Esophagus squamous epithelium (tissue), 4 donors: ENCODE data around the gene GOLGA8H.
"Not testable (repeated sequence)": the region's sequence is repeated elsewhere in the genome, so short reads cannot be mapped to it uniquely, and the experiment has no call there.

ENCODE experiments used
- CTCF ChIP-seq, 6 experiments: fragments of 450-650 bp in 4 of 6; fragments of 200-600 bp in 2 of 6; sonication (generic) in 2 of 6; IDR thresholded peaks; one replicate each; pipeline ENCODE4 v1.5.1; 2016 to 2019; ENCODE audit warnings: antibody characterized with exemption in 6 of 6, mild to moderate bottlenecking in 4 of 6, moderate library complexity in 4 of 6
- POLR2A ChIP-seq, 4 donors: fragments of 450-650 bp; IDR thresholded peaks; one replicate each; pipeline ENCODE4 v1.6.1; 2017; ENCODE audit warnings: antibody characterized with exemption in 4 of 4, mild to moderate bottlenecking in 4 of 4, moderate library complexity in 3 of 4

DNA sequence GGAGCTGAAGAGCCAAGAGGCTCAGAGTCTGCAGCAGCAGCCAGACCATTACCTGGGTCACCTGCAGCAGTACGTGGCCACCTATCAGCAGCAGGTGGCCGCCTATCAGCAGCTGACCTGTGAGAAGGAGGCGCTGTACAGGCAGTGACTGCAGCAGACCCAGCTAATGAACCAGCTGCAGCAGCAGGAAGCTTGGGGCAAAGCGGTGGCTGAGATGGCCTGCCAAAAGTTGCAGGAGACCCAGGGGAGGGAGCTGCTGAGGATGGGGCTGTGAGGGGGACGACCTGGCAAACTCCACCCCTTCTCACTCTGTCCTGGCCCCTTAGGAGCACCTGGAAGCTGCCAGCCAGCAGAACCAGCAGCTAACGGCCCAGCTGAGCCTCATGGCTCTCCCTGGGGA, 8.4 kb downstream of the GOLGA8H start:
- TF ChIP-seq POLR2A, CTCF (IDR thresholded peaks at IDR 0.05): not testable (repeated sequence)
